ENCODE data around the gene GLIS1.
A peak's percentile ranks its signal among the peaks of the same experiment; 100 is the strongest.

The GLIS1 gene

GRCh38 chr1:53550201-53550741 lies 188.7 kb downstream of the GLIS1 start:
- H3K4me3 ChIP-seq (ENCODE audit: low read depth, low read length) = no peak overlapping the region
- no peak for TF ChIP-seq MAX (IDR thresholded peaks at IDR 0.05; ENCODE audit: low read depth, low read length)
- no peak for TF ChIP-seq POLR2A (IDR thresholded peaks at IDR 0.05; ENCODE audit: extremely low read depth, insufficient read length)
- TF ChIP-seq MYC (IDR thresholded peaks at IDR 0.05; ENCODE audit: low read depth, low read length) = no peak
- no peak for TF ChIP-seq CTCF (IDR thresholded peaks at IDR 0.05; ENCODE audit: low read depth, low read length)
- peak; percentile 66 for DNase-seq (ENCODE audit: low read depth)

GRCh38 chr1:53549781-53550180 lies 189.2 kb downstream of the GLIS1 start:
- no peak for TF ChIP-seq CTCF (IDR thresholded peaks at IDR 0.05; ENCODE audit: low read depth, low read length)
- DNase-seq (ENCODE audit: low read depth) = no peak
- no peak overlapping the region for H3K4me3 ChIP-seq (ENCODE audit: low read depth, low read length)

GRCh38 chr1:53549287-53549686 lies 189.7 kb downstream of the GLIS1 start:
- TF ChIP-seq POLR2A (IDR thresholded peaks at IDR 0.05; ENCODE audit: extremely low read depth, insufficient read length) = no peak
- H3K4me3 ChIP-seq (ENCODE audit: low read depth, low read length) = no peak overlapping the region
- no peak for DNase-seq (ENCODE audit: low read depth)

- TF ChIP-seq CTCF (IDR thresholded peaks at IDR 0.05; ENCODE audit: low read depth, low read length) = no peak
- TF ChIP-seq MAX (IDR thresholded peaks at IDR 0.05; ENCODE audit: low read depth, low read length) = no peak
- TF ChIP-seq POLR2A (IDR thresholded peaks at IDR 0.05; ENCODE audit: extremely low read depth, insufficient read length) = no peak
- TF ChIP-seq MYC (IDR thresholded peaks at IDR 0.05; ENCODE audit: low read depth, low read length) = no peak
- no peak for DNase-seq (ENCODE audit: low read depth)
- no peak overlapping the region for H3K4me3 ChIP-seq (ENCODE audit: low read depth, low read length)
Measured at GRCh38 chr1:53548031-53548491, 190.9 kb downstream of the GLIS1 start.

- no peak for TF ChIP-seq MYC (IDR thresholded peaks at IDR 0.05; ENCODE audit: low read depth, low read length)
- no peak for TF ChIP-seq CTCF (IDR thresholded peaks at IDR 0.05; ENCODE audit: low read depth, low read length)
- no peak for TF ChIP-seq POLR2A (IDR thresholded peaks at IDR 0.05; ENCODE audit: extremely low read depth, insufficient read length)
- no peak for TF ChIP-seq MAX (IDR thresholded peaks at IDR 0.05; ENCODE audit: low read depth, low read length)
- DNase-seq (ENCODE audit: low read depth) = no peak
- H3K4me3 ChIP-seq (ENCODE audit: low read depth, low read length) = no peak overlapping the region
Measured at GRCh38 chr1:53547231-53547790, 191.7 kb downstream of the GLIS1 start.

- H3K4me3 ChIP-seq (ENCODE audit: low read depth, low read length) = no peak overlapping the region
- TF ChIP-seq MAX (IDR thresholded peaks at IDR 0.05; ENCODE audit: low read depth, low read length) = no peak
- TF ChIP-seq POLR2A (IDR thresholded peaks at IDR 0.05; ENCODE audit: extremely low read depth, insufficient read length) = no peak
- no peak for TF ChIP-seq MYC (IDR thresholded peaks at IDR 0.05; ENCODE audit: low read depth, low read length)
- no peak for TF ChIP-seq CTCF (IDR thresholded peaks at IDR 0.05; ENCODE audit: low read depth, low read length)
- no peak for DNase-seq (ENCODE audit: low read depth)
Measured at GRCh38 chr1:53546409-53547155, 192.4 kb downstream of the GLIS1 start.

Measured in NB4 (cell line).